GM12873 (cell line): ENCODE data around the gene PRKG1.

ENCODE experiments used
- CTCF ChIP-seq: IDR thresholded peaks from 2 replicates; pipeline ENCODE4 v1.5.1; 2012; ENCODE audit warnings: low read depth, mild to moderate bottlenecking, moderate library complexity, low read length, control low read depth; ENCODE audit not compliant: insufficient read depth; ENCODE audit errors: missing control alignments

Gene PRKG1

GRCh38 chr10:51214207-51215196, 140.2 kb downstream of the PRKG1 start:
- no peak for TF ChIP-seq CTCF

- no peak for TF ChIP-seq CTCF
Measured at GRCh38 chr10:51215951-51216834, 141.9 kb downstream of the PRKG1 start.

GRCh38 chr10:51217505-51217904, 143.2 kb downstream of the PRKG1 start:
- no peak for TF ChIP-seq CTCF

GRCh38 chr10:51224671-51225161, 150.4 kb downstream of the PRKG1 start:
- TF ChIP-seq CTCF: no peak

GRCh38 chr10:51227897-51228713, 153.8 kb downstream of the PRKG1 start:
- no peak for TF ChIP-seq CTCF

GRCh38 chr10:51228714-51229100, 154.4 kb downstream of the PRKG1 start:
- no peak for TF ChIP-seq CTCF
